HepG2 (cell line): ENCODE results near the gene LYPD3. TPM values are rescaled to one million over a fixed set of nuclear protein-coding genes. Genes with fewer than 3 reads are reported as not detected.

ENCODE experiments used
- ATAC-seq: fragments of 200-7000 bp; cut with Tn5 transposase; 3 replicates; pipeline ENCODE4 v1.9.1; 2020; ENCODE audit warnings: mild to moderate bottlenecking, moderate library complexity
- BruUV-seq: library from RNA; stranded (reverse); fragments of 400-500 nt; replicated peaks from 2 replicates; lab custom pipeline; 2021; lab: Mats Ljungman, UMichigan
- CTCF ChIA-PET: fragments of 300-600 bp; formaldehyde crosslinking; extraction: SDS; loops from one replicate; lab custom pipeline; 2021; ENCODE audit warnings: low total read pairs, inconsistent platforms, low intra/inter-chr PET ratio; lab: Yijun Ruan, JAX
- POLR2A ChIA-PET: fragments of 350-600 bp; sonication (Branson Sonifier 250); formaldehyde crosslinking; loops from one replicate; lab custom pipeline; 2020; ENCODE audit warnings: antibody characterized with exemption, inconsistent platforms; lab: Yijun Ruan, JAX
- DNase-seq: peaks from one replicate; pipeline ENCODE4 v3.0.0-alpha.2; 2015; ENCODE audit warnings: low spot score
- FAIRE-seq: peaks from 3 replicates; lab custom pipeline; 2011; peaks lifted over from hg19 to GRCh38; lab: Jason Lieb, UNC
- H2AFZ ChIP-seq: one replicate; pipeline ENCODE4 v1.6.1; 2011; ENCODE audit warnings: low read length, inconsistent platforms
- H3K27ac ChIP-seq: fragments of 300-600 bp; 3 replicates; pipeline ENCODE4 v1.8.0; 2011; ENCODE audit warnings: mixed run types, mild to moderate bottlenecking, mixed read lengths, low read length, inconsistent platforms; ENCODE audit not compliant: insufficient read depth; ENCODE audit errors: extremely low read length
- H3K27me3 ChIP-seq, 2 experiments: fragments of 200-600 bp in 1 of 2; 2 replicates in 1 of 2; 3 replicates in 1 of 2; pipeline versions ENCODE4 v1.6.0 to v1.8.0; 2011; ENCODE audit warnings: low read length in 2 of 2, mild to moderate bottlenecking in 2 of 2, moderate library complexity in 2 of 2, inconsistent platforms in 1 of 2; ENCODE audit not compliant: insufficient read depth in 2 of 2, control insufficient read depth in 1 of 2
- H3K36me3 ChIP-seq, 2 experiments: fragments of 200-600 bp in 1 of 2; replicated peaks in 1 of 2; 2 replicates in 1 of 2; 3 replicates in 1 of 2; pipeline versions ENCODE4 v1.5.1 to v1.8.0; 2011; ENCODE audit warnings: low read length in 2 of 2, inconsistent platforms in 1 of 2; ENCODE audit not compliant: insufficient read depth in 2 of 2, control insufficient read depth in 1 of 2
- H3K4me1 ChIP-seq: 2 replicates; pipeline ENCODE4 v1.5.1; 2012; ENCODE audit warnings: low read length, inconsistent platforms; ENCODE audit not compliant: insufficient read depth
- H3K4me2 ChIP-seq: 2 replicates; pipeline ENCODE4 v1.6.0; 2011; ENCODE audit warnings: low read depth, low read length, inconsistent platforms
- H3K4me3 ChIP-seq, 3 experiments: fragments of 200-600 bp in 1 of 3; sonication (generic), shearing (Covaris generic) in 1 of 3; replicated peaks in 1 of 3; 2 replicates each; pipeline ENCODE4 v1.5.1; 2011 to 2016; ENCODE audit warnings: low read length in 3 of 3, inconsistent platforms in 2 of 3, low read depth in 2 of 3, mild to moderate bottlenecking in 2 of 3, control low read depth in 1 of 3, mixed read lengths in 1 of 3; ENCODE audit not compliant: insufficient read depth in 1 of 3
- H3K79me2 ChIP-seq: one replicate; pipeline ENCODE4 v1.6.1; 2011; ENCODE audit warnings: low read length, inconsistent platforms; ENCODE audit not compliant: insufficient read depth
- H3K9ac ChIP-seq: 2 replicates; pipeline ENCODE4 v1.6.0; 2011; ENCODE audit warnings: mild to moderate bottlenecking, low read depth, low read length, inconsistent platforms; ENCODE audit not compliant: insufficient read depth
- H3K9me3 ChIP-seq: 2 replicates; pipeline ENCODE4 v1.5.1; 2012; ENCODE audit warnings: mild to moderate bottlenecking, low read length
- H4K20me1 ChIP-seq: 2 replicates; pipeline ENCODE4 v1.6.0; 2011; ENCODE audit warnings: inconsistent platforms, mild to moderate bottlenecking, low read length, moderate library complexity; ENCODE audit not compliant: insufficient read depth
- AKNA ChIP-seq: sonication (generic); formaldehyde crosslinking; IDR thresholded peaks from 2 replicates; pipeline ENCODE4 v1.4.0; 2020; ENCODE audit warnings: missing genetic modification reagents, borderline replicate concordance
- BRCA1 ChIP-seq: sonication (generic); formaldehyde crosslinking; IDR thresholded peaks from 2 replicates; pipeline ENCODE4 v1.4.0; 2020; ENCODE audit warnings: missing genetic modification reagents
- FOXA3 ChIP-seq: IDR thresholded peaks from 2 replicates; pipeline ENCODE4 v1.6.1; 2016; ENCODE audit warnings: missing genetic modification reagents, missing compliant biosample characterization
- HES4 ChIP-seq: sonication (generic); formaldehyde crosslinking; IDR thresholded peaks from 2 replicates; pipeline ENCODE4 v1.9.0; 2021; ENCODE audit warnings: mild to moderate bottlenecking, missing genetic modification reagents, borderline replicate concordance
- MLX ChIP-seq: IDR thresholded peaks from 2 replicates; pipeline ENCODE4 v1.6.1; 2016
- PHF21A ChIP-seq: sonication (generic); formaldehyde crosslinking; IDR thresholded peaks from 2 replicates; pipeline ENCODE4 v1.5.0; 2020; ENCODE audit warnings: mild to moderate bottlenecking, missing genetic modification reagents
- RAD51 ChIP-seq: fragments of 450-650 bp; IDR thresholded peaks from 2 replicates; pipeline ENCODE4 v1.6.1; 2016; ENCODE audit warnings: borderline replicate concordance
- TCF7L2 ChIP-seq: IDR thresholded peaks from 2 replicates; pipeline ENCODE4 v1.6.1; 2011; ENCODE audit warnings: mild to moderate bottlenecking, low read depth, low read length, moderate library complexity
- TGIF2 ChIP-seq: IDR thresholded peaks from 2 replicates; pipeline ENCODE4 v1.6.1; 2016; ENCODE audit warnings: control low read depth, missing compliant biosample characterization
- ZNF335 ChIP-seq: sonication (generic); formaldehyde crosslinking; IDR thresholded peaks from 2 replicates; pipeline ENCODE4 v1.4.0; 2020; ENCODE audit warnings: missing genetic modification reagents
- ZNF615 ChIP-seq: sonication (generic); formaldehyde crosslinking; IDR thresholded peaks from 2 replicates; pipeline ENCODE4 v1.5.0; 2020; ENCODE audit warnings: mild to moderate bottlenecking, missing genetic modification reagents, borderline replicate concordance
- ZSCAN29 ChIP-seq: sonication (generic); formaldehyde crosslinking; conservative IDR thresholded peaks from 2 replicates; pipeline ENCODE4 v1.4.0; 2020; ENCODE audit warnings: mild to moderate bottlenecking, missing genetic modification reagents
- WGBS: methylation state at CpG from one replicate; pipeline ENCODE4 v1.1.6; 2017; ENCODE audit warnings: low lambda C conversion rate; 5-methylcytosine and 5-hydroxymethylcytosine counted together
- in situ Hi-C: cut with HindIII; loops from 2 replicates; pipeline ENCODE4 v1.10.0; 2017; ENCODE audit warnings: low pct_unique_long_range_greater_than_20kb; ENCODE audit not compliant: extremely low pct_ligation_motif_present
- intact Hi-C: fragments of 100-400 bp; cut with micrococcal nuclease; formaldehyde crosslinking; loops from one replicate; pipeline ENCODE4 v1.10.0; 2022; ENCODE audit not compliant: unreplicated experiment
- polyA plus RNA-seq, 8 experiments: library from polyadenylated mRNA; depleted of rRNA in 3 of 8; stranded (reverse) in 7 of 8; unstranded in 1 of 8; fragments of >200 nt; fragmentation: Illumina TruSeq in 4 of 8; extraction: Trizol in 4 of 8; gene quantifications; 2 replicates each; pipeline versions ENCODE4 v1.2.1 to v1.2.3, GENCODE V29; 2011 to 2016; ENCODE audit warnings: low read depth in 4 of 8, missing spikeins in 1 of 8, mixed read lengths in 1 of 8; ENCODE audit not compliant: insufficient read depth in 1 of 8
- total RNA-seq, 5 experiments: library from RNA; depleted of rRNA; stranded (reverse); fragments of >200 nt; fragmentation: Illumina TruSeq; extraction: Trizol; gene quantifications; 2 replicates each; pipeline ENCODE4 v1.2.3, GENCODE V29; 2016; ENCODE audit warnings: low read depth in 1 of 5

Gene LYPD3
- total and polyA plus RNA-seq, 2 of the 13 experiments (the other 11 are each of a cell fraction or from before 2014, with no cell fraction given) = 0.51 to 1.5 TPM

GRCh38 chr19:43501661-43502418 is 36.4 kb upstream of the LYPD3 start:
- Histone ChIP-seq H3K4me2 (no peak overlapping the region), H3K27me3 (no peaks in the 10 kb centered on the region; a peak in 1 of 5 replicates), H3K9ac (no peak overlapping the region), H2AFZ (no peak overlapping the region), H3K36me3 (peaks cover 3 to 5% of the 10 kb centered on the region in 2 experiments; a peak in 3 of 5 replicates), H3K79me2 (peaks cover 11% of the 10 kb centered on the region), H3K9me3 (no peaks in the 10 kb centered on the region), H3K4me3 (no peak overlapping the region; a peak in 1 of 6 replicates), H3K4me1 (peaks cover 52% of the 10 kb centered on the region), H3K27ac (no peak overlapping the region), H4K20me1 (no peaks in the 10 kb centered on the region)
- intact Hi-C loops (no loop called here), in situ Hi-C loops (no loop called here)
- BruUV-seq = no TSS peak
- DNase-seq (no peak), FAIRE-seq (no peak), ATAC-seq (no peak)
- WGBS = 98% methylated on average over 24 of the region's 43 CpGs
- CTCF ChIA-PET = no interaction called here
- TF ChIP-seq ZNF615 (CRISPR knock-in tag) (no peak), TGIF2 (CRISPR knock-in tag) (no peak), HES4 (CRISPR knock-in tag) (no peak), PHF21A (CRISPR knock-in tag) (no peak), ZNF335 (CRISPR knock-in tag) (no peak), BRCA1 (no peak), AKNA (CRISPR knock-in tag) (no peak), MLX (CRISPR knock-in tag) (no peak), RAD51 (no peak), FOXA3 (CRISPR knock-in tag) (no peak), ZSCAN29 (no peak), TCF7L2 (no peak)
- POLR2A ChIA-PET = interaction anchor here (0.9 to 1.8 kb wide), 2 partner anchors 12 to 34 kb away, joined by 3 to 4 read pairs; no protein-coding TSS in a partner anchor
